HFFc6 (cell line): ENCODE measurements around the gene ZNF653. TPM values are rescaled to one million over a fixed set of nuclear protein-coding genes. Genes with fewer than 3 reads are reported as not detected.

Source experiments
- DNase-seq: peaks from one replicate; pipeline ENCODE4 v3.0.0-alpha.2; 2018
- H3K27ac Mint-ChIP-seq: 2 replicates; pipeline ENCODE4 v1.8.0; 2020; ENCODE audit warnings: mild to moderate bottlenecking, mixed read lengths
- H3K27me3 Mint-ChIP-seq: 2 replicates; pipeline ENCODE4 v1.8.0; 2021; ENCODE audit warnings: mild to moderate bottlenecking, moderate library complexity, mixed read lengths; ENCODE audit not compliant: insufficient read depth
- H3K36me3 Mint-ChIP-seq: 2 replicates; pipeline ENCODE4 v1.8.0; 2021; ENCODE audit warnings: low read depth, mixed read lengths
- H3K4me1 Mint-ChIP-seq: 2 replicates; pipeline ENCODE4 v1.8.0; 2020; ENCODE audit warnings: low read depth, mixed read lengths
- H3K4me3 Mint-ChIP-seq: 2 replicates; pipeline ENCODE4 v1.8.0; 2020; ENCODE audit warnings: mild to moderate bottlenecking, moderate library complexity, mixed read lengths
- H3K9me3 Mint-ChIP-seq: 2 replicates; pipeline ENCODE4 v1.8.0; 2020; ENCODE audit warnings: mild to moderate bottlenecking, mixed read lengths
- total RNA-seq, 6 experiments: library from RNA; stranded (reverse); fragmentation: NEBNext Ultra II Directional; extraction: Animal tissue kit (Norgen Biotek cat#: 25700); gene quantifications; 2 replicates in 1 of 6; 3 replicates in 5 of 6; pipeline ENCODE4 v1.2.3, GENCODE V29; 2021
- TF ChIP-seq, protein P1 (sequence below): fragments of 200-600 bp; sonication (generic); IDR thresholded peaks from 2 replicates; pipeline ENCODE4 v1.5.0; 2021; ENCODE audit warnings: antibody characterized with exemption, mild to moderate bottlenecking

The ZNF653 gene
- total RNA-seq, 6 experiments from 2014 or later, result 4.7 to 6.3 (median 5.3) TPM

DNA sequence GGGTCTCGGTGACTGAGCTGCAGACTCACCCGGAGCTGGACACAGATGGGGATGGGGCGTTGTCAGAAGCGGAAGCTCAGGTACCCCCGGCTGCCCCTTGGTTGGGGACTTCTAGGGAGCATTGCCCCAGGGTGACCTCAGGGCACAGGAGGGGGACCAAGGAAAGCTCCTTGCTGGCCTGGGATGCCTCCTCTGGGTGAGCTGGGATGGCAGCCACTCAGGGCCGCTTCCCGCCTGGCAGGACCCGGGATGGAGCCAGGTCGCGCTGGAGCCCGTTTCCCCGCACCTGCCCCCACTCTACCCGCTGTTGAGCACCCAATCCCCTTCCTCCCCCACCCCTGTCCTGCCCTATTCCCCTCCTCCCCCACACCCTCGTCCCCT is 59.4 kb downstream of the ZNF653 start:
- TF ChIP-seq, protein P1, sequence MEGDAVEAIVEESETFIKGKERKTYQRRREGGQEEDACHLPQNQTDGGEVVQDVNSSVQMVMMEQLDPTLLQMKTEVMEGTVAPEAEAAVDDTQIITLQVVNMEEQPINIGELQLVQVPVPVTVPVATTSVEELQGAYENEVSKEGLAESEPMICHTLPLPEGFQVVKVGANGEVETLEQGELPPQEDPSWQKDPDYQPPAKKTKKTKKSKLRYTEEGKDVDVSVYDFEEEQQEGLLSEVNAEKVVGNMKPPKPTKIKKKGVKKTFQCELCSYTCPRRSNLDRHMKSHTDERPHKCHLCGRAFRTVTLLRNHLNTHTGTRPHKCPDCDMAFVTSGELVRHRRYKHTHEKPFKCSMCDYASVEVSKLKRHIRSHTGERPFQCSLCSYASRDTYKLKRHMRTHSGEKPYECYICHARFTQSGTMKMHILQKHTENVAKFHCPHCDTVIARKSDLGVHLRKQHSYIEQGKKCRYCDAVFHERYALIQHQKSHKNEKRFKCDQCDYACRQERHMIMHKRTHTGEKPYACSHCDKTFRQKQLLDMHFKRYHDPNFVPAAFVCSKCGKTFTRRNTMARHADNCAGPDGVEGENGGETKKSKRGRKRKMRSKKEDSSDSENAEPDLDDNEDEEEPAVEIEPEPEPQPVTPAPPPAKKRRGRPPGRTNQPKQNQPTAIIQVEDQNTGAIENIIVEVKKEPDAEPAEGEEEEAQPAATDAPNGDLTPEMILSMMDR, result no peak
- Mint-ChIP-seq H3K9me3 (no peaks in the 10 kb centered on the region), H3K27me3 (peaks cover 1% of the 10 kb centered on the region; the same call in 1 of the 2 replicates), H3K4me3 (no peak overlapping the region), H3K36me3 (peaks cover 6% of the 10 kb centered on the region; the same call in 1 of the 2 replicates), H3K4me1 (no peaks in the 10 kb centered on the region), H3K27ac (no peak overlapping the region)
- no peak for DNase-seq

DNA sequence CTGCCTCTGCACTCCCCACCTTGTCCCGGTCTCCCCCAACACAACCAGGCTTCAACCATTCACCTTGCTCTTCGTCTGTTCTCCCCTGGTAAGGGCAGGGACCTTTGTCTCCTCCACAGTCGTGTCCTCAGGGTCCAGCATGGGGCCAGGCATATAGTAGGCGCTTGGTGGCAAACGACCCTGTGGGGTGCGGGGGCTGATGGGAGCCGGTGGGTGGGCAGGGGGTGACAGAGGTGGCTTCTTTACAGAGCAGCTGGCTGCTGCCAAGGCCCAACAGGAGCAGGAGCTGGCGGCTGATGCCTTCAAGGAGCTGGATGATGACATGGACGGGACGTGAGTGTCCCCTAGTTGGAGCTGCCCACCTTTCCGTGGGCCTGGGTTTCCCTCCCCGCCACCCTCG is 60.5 kb downstream of the ZNF653 start:
- Mint-ChIP-seq H3K4me3 (no peak overlapping the region), H3K9me3 (no peaks in the 10 kb centered on the region), H3K27me3 (peaks cover 1% of the 10 kb centered on the region; the same call in 1 of the 2 replicates), H3K4me1 (no peaks in the 10 kb centered on the region), H3K36me3 (peaks cover 6% of the 10 kb centered on the region; the same call in 1 of the 2 replicates), H3K27ac (no peak overlapping the region)
- no peak for DNase-seq
- TF ChIP-seq, protein P1, result no peak

DNA sequence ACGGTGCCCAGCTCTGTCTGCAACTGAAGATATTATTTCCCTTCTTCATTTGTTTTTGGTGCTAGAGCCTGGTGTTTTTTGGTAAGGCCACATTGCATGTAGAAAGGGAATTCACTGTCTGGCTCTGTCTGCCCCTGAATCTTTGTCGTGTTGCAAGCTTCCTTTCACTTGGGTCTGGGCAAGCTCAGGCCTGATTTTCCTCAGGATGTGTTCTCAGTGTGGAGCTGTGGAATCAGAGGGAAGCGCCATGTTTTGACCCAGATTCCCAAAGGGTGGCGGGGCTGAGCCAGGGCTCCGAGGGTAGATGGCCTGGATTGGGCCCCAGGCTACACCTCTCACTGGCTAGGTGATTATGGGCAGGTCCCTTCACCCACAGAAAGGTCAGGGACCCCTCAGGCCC is 61.6 kb downstream of the ZNF653 start:
- H3K27me3 Mint-ChIP-seq, result peaks cover 1% of the 10 kb centered on the region; the same call in 1 of the 2 replicates
- TF ChIP-seq, protein P1, result no peak
- peaks cover 6% of the 10 kb centered on the region; the same call in 1 of the 2 replicates for H3K36me3 Mint-ChIP-seq
- DNase-seq, result no peak
- H3K4me3 Mint-ChIP-seq, result no peak overlapping the region
- H3K27ac Mint-ChIP-seq, result no peak overlapping the region
- H3K9me3 Mint-ChIP-seq, result no peaks in the 10 kb centered on the region
- no peaks in the 10 kb centered on the region for H3K4me1 Mint-ChIP-seq

DNA sequence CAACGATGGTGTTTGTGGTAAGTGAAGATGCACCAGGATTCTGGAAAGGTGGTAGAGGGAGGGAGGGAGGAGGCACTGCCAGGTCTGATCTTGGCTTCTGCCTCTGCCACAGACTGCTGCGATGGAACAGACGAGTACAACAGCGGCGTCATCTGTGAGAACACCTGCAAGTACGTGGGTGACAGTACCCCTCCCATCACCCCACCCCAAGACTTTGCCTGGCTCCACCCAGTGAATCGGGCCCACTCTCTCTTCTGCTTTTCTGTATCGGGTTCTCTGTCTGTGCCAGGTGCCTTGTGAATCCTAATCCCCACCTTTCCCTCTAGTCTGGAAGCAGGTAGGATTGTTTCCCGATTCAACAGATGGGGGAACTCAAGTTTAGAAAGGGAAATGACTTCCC is 67.7 kb downstream of the ZNF653 start:
- TF ChIP-seq, protein P1, result no peak
- Mint-ChIP-seq H3K4me1 (peaks cover 14% of the 10 kb centered on the region), H3K27ac (peak overlapping the region; percentile 21; the same call in 1 of the 2 replicates), H3K27me3 (0 out of 2 replicates have a peak, but pooled peaks cover 3% of the 10 kb centered on the region), H3K36me3 (peaks cover 10% of the 10 kb centered on the region), H3K4me3 (no peak overlapping the region; the same call in 1 of the 2 replicates), H3K9me3 (no peaks in the 10 kb centered on the region)
- DNase-seq, result no peak

DNA sequence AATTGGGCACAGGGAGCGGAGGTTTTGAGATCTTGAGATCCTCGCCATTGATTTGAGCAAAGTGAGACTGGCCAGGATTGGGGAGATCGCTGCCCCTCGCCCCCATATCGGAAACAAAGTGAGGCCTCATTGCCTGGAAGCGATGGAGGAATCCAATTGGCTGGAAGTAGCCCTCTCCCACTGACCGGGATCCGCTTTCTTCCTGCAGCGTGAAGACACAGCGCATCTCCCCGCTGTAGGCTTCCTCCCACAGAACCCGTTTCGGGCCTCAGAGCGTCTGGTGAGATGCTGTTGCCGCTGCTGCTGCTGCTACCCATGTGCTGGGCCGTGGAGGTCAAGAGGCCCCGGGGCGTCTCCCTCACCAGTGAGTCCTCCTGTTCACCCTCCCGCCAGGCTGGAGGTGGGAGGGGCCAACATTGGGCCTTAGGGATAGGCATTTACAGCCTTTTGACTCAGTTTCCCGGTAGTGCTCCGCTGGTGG is 69.8 kb downstream of the ZNF653 start:
- peaks cover 4% of the 10 kb centered on the region for H3K36me3 Mint-ChIP-seq
- TF ChIP-seq, protein P1, result no peak
- H3K27ac Mint-ChIP-seq, result peak overlapping the region; percentile 92
- peaks cover 14% of the 10 kb centered on the region for H3K4me1 Mint-ChIP-seq
- H3K27me3 Mint-ChIP-seq, result 0 out of 2 replicates have a peak, but pooled peaks cover 3% of the 10 kb centered on the region
- DNase-seq, result peak; percentile 11
- no peaks in the 10 kb centered on the region for H3K9me3 Mint-ChIP-seq
- H3K4me3 Mint-ChIP-seq, result peak overlapping the region; percentile 99
